ENCODE results near the gene GFRA3.

DNA sequence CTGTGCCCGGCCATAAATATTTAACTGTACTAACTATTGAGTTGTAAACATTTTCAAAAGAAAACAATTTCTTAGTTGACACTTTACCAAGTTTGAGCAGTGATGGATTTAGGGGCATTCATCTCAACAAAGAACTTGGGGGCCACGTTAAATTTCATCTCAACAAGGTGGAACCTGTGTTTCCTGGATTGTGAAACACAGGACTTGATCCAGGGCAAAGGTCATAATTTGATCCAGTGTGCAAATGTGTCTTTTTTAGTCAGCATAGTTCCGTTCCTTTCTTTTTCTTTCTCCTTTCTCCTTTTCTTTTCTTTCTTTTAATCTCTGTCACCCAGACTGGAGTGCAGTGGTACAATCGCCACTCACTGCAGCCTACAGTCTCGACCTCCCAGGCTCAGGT is 3.1 kb downstream of the GFRA3 start:
- TF ChIP-seq, protein P1, sequence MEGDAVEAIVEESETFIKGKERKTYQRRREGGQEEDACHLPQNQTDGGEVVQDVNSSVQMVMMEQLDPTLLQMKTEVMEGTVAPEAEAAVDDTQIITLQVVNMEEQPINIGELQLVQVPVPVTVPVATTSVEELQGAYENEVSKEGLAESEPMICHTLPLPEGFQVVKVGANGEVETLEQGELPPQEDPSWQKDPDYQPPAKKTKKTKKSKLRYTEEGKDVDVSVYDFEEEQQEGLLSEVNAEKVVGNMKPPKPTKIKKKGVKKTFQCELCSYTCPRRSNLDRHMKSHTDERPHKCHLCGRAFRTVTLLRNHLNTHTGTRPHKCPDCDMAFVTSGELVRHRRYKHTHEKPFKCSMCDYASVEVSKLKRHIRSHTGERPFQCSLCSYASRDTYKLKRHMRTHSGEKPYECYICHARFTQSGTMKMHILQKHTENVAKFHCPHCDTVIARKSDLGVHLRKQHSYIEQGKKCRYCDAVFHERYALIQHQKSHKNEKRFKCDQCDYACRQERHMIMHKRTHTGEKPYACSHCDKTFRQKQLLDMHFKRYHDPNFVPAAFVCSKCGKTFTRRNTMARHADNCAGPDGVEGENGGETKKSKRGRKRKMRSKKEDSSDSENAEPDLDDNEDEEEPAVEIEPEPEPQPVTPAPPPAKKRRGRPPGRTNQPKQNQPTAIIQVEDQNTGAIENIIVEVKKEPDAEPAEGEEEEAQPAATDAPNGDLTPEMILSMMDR (IDR thresholded peaks at IDR 0.05): no peak
- TF ChIP-seq POLR2A (IDR thresholded peaks at IDR 0.05): no peak

All from right lobe of liver (tissue), 4 donors.